ENCODE results near the gene ACOX3.

Gene ACOX3

GRCh38 chr4:8332038-8332857 lies 108.3 kb downstream of the ACOX3 start:
- no peak for DNase-seq (ENCODE audit: low read depth)
- no peak overlapping the region for H3K4me3 ChIP-seq (ENCODE audit: low read length)
- no peak for TF ChIP-seq CTCF (conservative IDR thresholded peaks at IDR 0.05; ENCODE audit: low read length)

GRCh38 chr4:8331575-8331955 lies 109.0 kb downstream of the ACOX3 start:
- DNase-seq (ENCODE audit: low read depth): no peak
- TF ChIP-seq CTCF (conservative IDR thresholded peaks at IDR 0.05; ENCODE audit: low read length): no peak
- no peak overlapping the region for H3K4me3 ChIP-seq (ENCODE audit: low read length)

GRCh38 chr4:8330821-8331574 lies 109.5 kb downstream of the ACOX3 start:
- DNase-seq (ENCODE audit: low read depth): peak; percentile 27
- no peak overlapping the region for H3K4me3 ChIP-seq (ENCODE audit: low read length)
- no peak for TF ChIP-seq CTCF (conservative IDR thresholded peaks at IDR 0.05; ENCODE audit: low read length)

GRCh38 chr4:8329859-8330761 lies 110.4 kb downstream of the ACOX3 start:
- DNase-seq (ENCODE audit: low read depth): no peak
- H3K4me3 ChIP-seq (ENCODE audit: low read length): no peak overlapping the region
- no peak for TF ChIP-seq CTCF (conservative IDR thresholded peaks at IDR 0.05; ENCODE audit: low read length)

GRCh38 chr4:8329560-8329858 lies 111.0 kb downstream of the ACOX3 start:
- no peak overlapping the region for H3K4me3 ChIP-seq (ENCODE audit: low read length)
- DNase-seq (ENCODE audit: low read depth): no peak
- no peak for TF ChIP-seq CTCF (conservative IDR thresholded peaks at IDR 0.05; ENCODE audit: low read length)

- no peak for TF ChIP-seq CTCF (conservative IDR thresholded peaks at IDR 0.05; ENCODE audit: low read length)
- DNase-seq (ENCODE audit: low read depth): no peak
- H3K4me3 ChIP-seq (ENCODE audit: low read length): no peak overlapping the region
Measured at GRCh38 chr4:8328866-8329559, 111.5 kb downstream of the ACOX3 start.

Data from AG10803 (cell line).